Gastrocnemius medialis (tissue), 4 donors: Measurements from ENCODE around the gene PTBP1.

Experiments used
- CTCF ChIP-seq, 5 experiments: fragments of 450-650 bp in 3 of 5; fragments of 200-600 bp in 2 of 5; sonication (generic) in 2 of 5; IDR thresholded peaks in 4 of 5; conservative IDR thresholded peaks in 1 of 5; 1 replicate in 4 of 5; 2 replicates in 1 of 5; pipeline ENCODE4 v1.5.1; 2016 to 2019; ENCODE audit warnings: antibody characterized with exemption in 5 of 5, mild to moderate bottlenecking in 3 of 5, moderate library complexity in 3 of 5
- POLR2A ChIP-seq, 2 donors: fragments of 450-650 bp; IDR thresholded peaks; one replicate each; pipeline ENCODE4 v1.6.1; 2017; ENCODE audit warnings: antibody characterized with exemption in 2 of 2, mild to moderate bottlenecking in 2 of 2, moderate library complexity in 2 of 2

- TF ChIP-seq POLR2A (IDR thresholded peaks at IDR 0.05) (no peak), CTCF (IDR thresholded peaks at IDR 0.05 in 4 of 5, conservative IDR thresholded peaks at IDR 0.05 in 1 of 5) (no peak)
Measured at GRCh38 chr19:756821-757688, 40.2 kb upstream of the PTBP1 start.
